ENCODE data around the gene FRMD4A.

GRCh38 chr10:14294347-14295059 lies 36.2 kb downstream of the FRMD4A start:
- no peak for TF ChIP-seq CTCF (IDR thresholded peaks at IDR 0.05; ENCODE audit: low read depth, low read length, poor library complexity, severe bottlenecking)
- TF ChIP-seq EZH2phosphoT487 (IDR thresholded peaks at IDR 0.05; ENCODE audit: borderline replicate concordance, low read length) = no peak
